K562 (cell line): Measurements from ENCODE around the gene SART1. TPM values are rescaled to one million over a fixed set of nuclear protein-coding genes. Genes with fewer than 3 reads are reported as not detected.

Experiments used
- FOXP4 ChIP-seq: sonication (generic); formaldehyde crosslinking; IDR thresholded peaks from 2 replicates; pipeline ENCODE4 v1.8.0; 2022; ENCODE audit warnings: mild to moderate bottlenecking, missing genetic modification reagents, borderline replicate concordance
- HDAC8 ChIP-seq: fragments of 450-650 bp; IDR thresholded peaks from 2 replicates; pipeline ENCODE4 v1.6.1; 2016; ENCODE audit warnings: mild to moderate bottlenecking, missing genetic modification characterization, moderate library complexity, missing compliant biosample characterization
- HDGF ChIP-seq: fragments of 450-650 bp; IDR thresholded peaks from 2 replicates; pipeline ENCODE4 v1.6.1; 2016
- HIVEP1 ChIP-seq: fragments of 250-450 bp; sonication (Bioruptor Pico); IDR thresholded peaks from 2 replicates; pipeline ENCODE4 v1.4.0; 2020; ENCODE audit warnings: mild to moderate bottlenecking
- MBD1 ChIP-seq: fragments of 250-450 bp; sonication (Bioruptor Pico); IDR thresholded peaks from 2 replicates; pipeline ENCODE4 v1.8.0; 2022; ENCODE audit warnings: inconsistent platforms
- MTA3 ChIP-seq: fragments of 450-650 bp; formaldehyde crosslinking; IDR thresholded peaks from 2 replicates; pipeline ENCODE4 v1.6.1; 2017; ENCODE audit warnings: mild to moderate bottlenecking, borderline replicate concordance
- NCOA4 ChIP-seq: fragments of 450-650 bp; IDR thresholded peaks from 2 replicates; pipeline ENCODE4 v1.6.1; 2018; ENCODE audit warnings: mild to moderate bottlenecking; ENCODE audit not compliant: partially characterized antibody
- RBM25 ChIP-seq: fragments of 200-400 bp; formaldehyde crosslinking; IDR thresholded peaks from 2 replicates; pipeline ENCODE4 v1.6.1; 2018; ENCODE audit warnings: low read length, low read depth, moderate library complexity; ENCODE audit not compliant: severe bottlenecking
- RFX1 ChIP-seq: fragments of 450-650 bp; IDR thresholded peaks from 2 replicates; pipeline ENCODE4 v1.6.1; 2016; ENCODE audit warnings: mild to moderate bottlenecking, moderate library complexity
- SIN3A ChIP-seq, 2 experiments: fragments of 150-350 bp in 1 of 2; IDR thresholded peaks; 2 replicates each; pipeline ENCODE4 v1.6.1; 2011 to 2016; ENCODE audit warnings: borderline replicate concordance in 2 of 2, low read depth in 2 of 2, low read length in 2 of 2, mild to moderate bottlenecking in 2 of 2, moderate library complexity in 2 of 2; ENCODE audit not compliant: control insufficient read depth in 1 of 2
- TAF7 ChIP-seq: fragments of 450-650 bp; IDR thresholded peaks from 2 replicates; pipeline ENCODE4 v1.6.1; 2016; ENCODE audit warnings: missing genetic modification characterization, missing compliant biosample characterization
- TOE1 ChIP-seq, 2 experiments: fragments of 450-650 bp in 1 of 2; sonication (generic) in 1 of 2; formaldehyde crosslinking in 1 of 2; IDR thresholded peaks; 2 replicates each; pipeline versions ENCODE4 v1.7.1 to v1.8.0; 2016 to 2022; ENCODE audit warnings: borderline replicate concordance in 2 of 2, mild to moderate bottlenecking in 2 of 2, antibody characterized with exemption in 1 of 2, inconsistent platforms in 1 of 2, low read depth in 1 of 2, missing genetic modification reagents in 1 of 2, moderate library complexity in 1 of 2
- TSC22D4 ChIP-seq: fragments of 450-650 bp; IDR thresholded peaks from 2 replicates; pipeline ENCODE4 v1.6.1; 2016; ENCODE audit warnings: missing genetic modification characterization, missing biosample characterization, control low read depth
- ZBTB49 ChIP-seq: sonication (generic); formaldehyde crosslinking; IDR thresholded peaks from 2 replicates; pipeline ENCODE4 v1.8.0; 2022; ENCODE audit warnings: missing genetic modification reagents, mild to moderate bottlenecking, borderline replicate concordance
- ZNF263 ChIP-seq: sonication (generic); formaldehyde crosslinking; IDR thresholded peaks from 2 replicates; pipeline ENCODE4 v1.8.0; 2022; ENCODE audit warnings: mild to moderate bottlenecking, missing genetic modification reagents, borderline replicate concordance
- ZNF3 ChIP-seq: fragments of 250-450 bp; sonication (Bioruptor Pico); IDR thresholded peaks from 2 replicates; pipeline ENCODE4 v1.5.0; 2021; ENCODE audit warnings: mild to moderate bottlenecking, moderate library complexity
- ZNF41 ChIP-seq: fragments of 250-450 bp; sonication (Bioruptor Pico); conservative IDR thresholded peaks from 2 replicates; pipeline ENCODE4 v1.4.0; 2020; ENCODE audit warnings: mild to moderate bottlenecking
- polyA plus RNA-seq, 8 experiments: library from polyadenylated mRNA; depleted of rRNA in 4 of 8; stranded (reverse) in 5 of 8; unstranded in 3 of 8; fragments of >200 nt; fragmentation: Nextera tagmentation in 2 of 8; fragmentation: Illumina TruSeq in 1 of 8; extraction: Ambion mirVana in 2 of 8; extraction: Trizol in 1 of 8; gene quantifications; 2 replicates each; pipeline versions ENCODE4 v1.2.1 to v1.2.3, GENCODE V29; 2011 to 2014; ENCODE audit warnings: inconsistent platforms in 1 of 8, missing spikeins in 1 of 8
- total RNA-seq, 7 experiments: library from RNA; depleted of rRNA in 6 of 7; stranded (reverse); fragments of >200 nt in 6 of 7; fragmentation: Illumina TruSeq in 2 of 7; extraction: Trizol in 2 of 7; gene quantifications; 2 replicates each; pipeline versions ENCODE4 v1.2.1 to v1.2.3, GENCODE V29; 2011 to 2021; ENCODE audit warnings: low replicate concordance in 1 of 7
- TF ChIP-seq, protein P1 (sequence below): fragments of 250-450 bp; sonication (Bioruptor Pico); IDR thresholded peaks from 2 replicates; pipeline ENCODE4 v1.4.0; 2020; ENCODE audit warnings: mild to moderate bottlenecking, moderate library complexity

Gene SART1
- total and polyA plus RNA-seq, 9 of the 15 experiments (the other 6 are each of a cell fraction or from before 2014, with no cell fraction given): 4.8 to 84.1 (median 31.7) TPM

GRCh38 chr11:65918211-65919140 is 43.1 kb upstream of the SART1 start, which contains the start of gene C11orf68 (continued):
- TF ChIP-seq ZBTB49 (CRISPR knock-in tag) (no peak), RFX1 (no peak), TSC22D4 (tag) (no peak), TAF7 (tag) (no peak), FOXP4 (no peak), HIVEP1 (CRISPR knock-in tag) (no peak), SIN3A (IDR thresholded peaks at IDR 0.05; ENCODE audit: borderline replicate concordance in 2 of 2, control insufficient read depth in 1 of 2, low read depth in 2 of 2, low read length in 2 of 2) (0 out of 4 replicates have a peak, but pooled peaks of 1 of the 2 experiments have one; percentile 51), MTA3 (no peak), ZNF41 (CRISPR knock-in tag) (no peak), ZNF3 (no peak), HDAC8 (tag) (no peak), HDGF (no peak), NCOA4 (no peak), RBM25 (peak; percentile 94), MBD1 (no peak), TOE1 (IDR thresholded peaks at IDR 0.05; ENCODE audit: borderline replicate concordance) (no peak), TOE1 (CRISPR knock-in tag; IDR thresholded peaks at IDR 0.05; ENCODE audit: borderline replicate concordance, low read depth) (peak; percentile 24; the same call in 1 of the 2 replicates), ZNF263 (0 out of 2 replicates have a peak, but pooled peaks have one; percentile 48)
- TF ChIP-seq, protein P1, sequence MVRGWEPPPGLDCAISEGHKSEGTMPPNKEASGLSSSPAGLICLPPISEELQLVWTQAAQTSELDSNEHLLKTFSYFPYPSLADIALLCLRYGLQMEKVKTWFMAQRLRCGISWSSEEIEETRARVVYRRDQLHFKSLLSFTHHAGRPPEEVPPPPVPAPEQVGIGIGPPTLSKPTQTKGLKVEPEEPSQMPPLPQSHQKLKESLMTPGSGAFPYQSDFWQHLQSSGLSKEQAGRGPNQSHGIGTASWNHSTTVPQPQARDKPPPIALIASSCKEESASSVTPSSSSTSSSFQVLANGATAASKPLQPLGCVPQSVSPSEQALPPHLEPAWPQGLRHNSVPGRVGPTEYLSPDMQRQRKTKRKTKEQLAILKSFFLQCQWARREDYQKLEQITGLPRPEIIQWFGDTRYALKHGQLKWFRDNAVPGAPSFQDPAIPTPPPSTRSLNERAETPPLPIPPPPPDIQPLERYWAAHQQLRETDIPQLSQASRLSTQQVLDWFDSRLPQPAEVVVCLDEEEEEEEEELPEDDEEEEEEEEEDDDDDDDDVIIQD (CRISPR knock-in tag): no peak
